ENCODE data around the gene PSD4.

Gene PSD4

GRCh38 chr2:113185664-113186432 is 12.1 kb downstream of the PSD4 start:
- no peak for DNase-seq

GRCh38 chr2:113186433-113186796 is 12.6 kb downstream of the PSD4 start:
- DNase-seq = no peak

GRCh38 chr2:113187771-113188170 is 14.0 kb downstream of the PSD4 start:
- DNase-seq = no peak

- DNase-seq = no peak
Measured at GRCh38 chr2:113190871-113191270, 17.1 kb downstream of the PSD4 start.

GRCh38 chr2:113192459-113193100 is 18.8 kb downstream of the PSD4 start:
- no peak for DNase-seq

GRCh38 chr2:113195923-113196501 is 22.2 kb downstream of the PSD4 start:
- DNase-seq = no peak

- no peak for DNase-seq
Measured at GRCh38 chr2:113196839-113197238, 23.1 kb downstream of the PSD4 start.

- DNase-seq = no peak
Measured at GRCh38 chr2:113197347-113198047, 23.7 kb downstream of the PSD4 start.

- no peak for DNase-seq
Measured at GRCh38 chr2:113198048-113198789, 24.4 kb downstream of the PSD4 start.

- DNase-seq = peak; percentile 85
Measured at GRCh38 chr2:113198790-113199612, 25.2 kb downstream of the PSD4 start.

- no peak for DNase-seq
Measured at GRCh38 chr2:113200236-113200635, 26.5 kb downstream of the PSD4 start.

GRCh38 chr2:113200736-113201490 is 27.1 kb downstream of the PSD4 start:
- DNase-seq = no peak

GRCh38 chr2:113201496-113202304 is 27.9 kb downstream of the PSD4 start:
- no peak for DNase-seq

- DNase-seq = no peak
Measured at GRCh38 chr2:113202305-113203216, 28.8 kb downstream of the PSD4 start.

- no peak for DNase-seq
Measured at GRCh38 chr2:113203217-113203530, 29.4 kb downstream of the PSD4 start.

- peak; percentile 79 for DNase-seq
Measured at GRCh38 chr2:113203901-113204519, 30.2 kb downstream of the PSD4 start.

GRCh38 chr2:113206251-113206650 is 32.5 kb downstream of the PSD4 start:
- DNase-seq = no peak

GRCh38 chr2:113207021-113207420 is 33.2 kb downstream of the PSD4 start:
- no peak for DNase-seq

- no peak for DNase-seq
Measured at GRCh38 chr2:113208396-113208795, 34.6 kb downstream of the PSD4 start.

All from RPMI8226 (cell line).